LHCN-M2 (cell line): ENCODE data around the gene LRP1-AS. TPM values are rescaled to one million over a fixed set of nuclear protein-coding genes. Genes with fewer than 3 reads are reported as not detected.

Source experiments
- DNase-seq: peaks from one replicate; pipeline ENCODE4 v3.0.0-alpha.2; 2012; ENCODE audit warnings: low read depth
- total RNA-seq: library from RNA; depleted of rRNA; stranded (reverse); fragments of >200 nt; gene quantifications from 2 replicates; pipeline ENCODE4 v1.2.3, GENCODE V29; 2014

Gene LRP1-AS
- total RNA-seq, 1 experiment from 2014 or later = not detected

- no peak for DNase-seq
Observed at GRCh38 chr12:57160741-57161140, 13.3 kb upstream of the LRP1-AS start.

DNA sequence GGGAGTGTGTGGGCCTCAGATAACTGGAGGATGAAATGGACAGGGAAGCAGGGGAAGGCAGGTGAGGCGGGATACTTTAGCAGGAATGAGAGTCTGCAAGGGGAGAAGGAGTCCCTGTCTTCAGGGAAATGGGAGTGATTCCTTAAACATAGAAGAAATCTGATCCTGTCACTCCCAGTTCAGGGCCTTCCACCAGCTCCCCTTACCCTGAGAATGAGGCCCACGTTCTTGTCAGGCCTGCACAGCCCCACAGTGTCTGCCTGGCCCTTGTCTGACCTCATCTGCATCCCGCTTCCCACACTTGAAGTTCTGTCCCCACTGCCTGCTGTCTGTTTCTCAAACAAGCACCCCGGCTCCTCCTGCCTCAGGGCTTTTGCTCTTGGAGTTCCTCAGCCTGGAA is 12.6 kb upstream of the LRP1-AS start:
- no peak for DNase-seq

- DNase-seq = no peak
Observed at GRCh38 chr12:57159311-57159710, 11.9 kb upstream of the LRP1-AS start.

DNA sequence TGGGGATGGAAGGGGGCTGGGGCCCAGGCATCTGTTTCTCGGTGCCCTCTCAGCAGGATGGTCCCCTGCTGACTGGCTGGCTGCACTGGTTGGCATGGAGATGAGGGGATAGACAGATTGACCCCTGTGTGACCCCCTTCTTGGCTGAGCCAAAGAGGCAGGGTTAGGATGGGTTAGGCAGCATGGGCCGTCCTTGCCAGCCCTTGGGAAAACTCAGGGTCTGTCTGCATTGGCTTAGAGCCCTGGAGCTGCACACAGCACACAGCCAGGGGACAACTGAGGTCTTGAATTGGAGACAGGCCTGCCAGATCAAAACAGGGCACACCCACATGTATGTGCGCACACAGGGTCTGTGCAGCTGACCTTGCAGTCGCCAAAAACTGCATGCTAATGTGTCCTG is 11.2 kb upstream of the LRP1-AS start:
- DNase-seq = no peak

DNA sequence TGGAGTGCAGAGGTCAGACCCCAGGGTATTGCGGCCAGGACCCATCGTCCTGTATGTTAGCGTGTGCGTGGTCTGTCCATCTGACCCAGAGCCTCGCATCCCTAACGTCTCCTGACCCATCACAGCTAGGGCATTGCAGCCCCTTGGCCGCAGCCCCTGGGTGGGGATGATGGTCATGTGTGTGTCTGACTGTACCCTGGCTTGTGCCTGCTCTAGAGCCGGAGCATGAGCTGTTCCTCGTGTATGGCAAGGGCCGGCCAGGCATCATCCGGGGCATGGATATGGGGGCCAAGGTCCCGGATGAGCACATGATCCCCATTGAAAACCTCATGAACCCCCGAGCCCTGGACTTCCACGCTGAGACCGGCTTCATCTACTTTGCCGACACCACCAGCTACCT is 10.8 kb upstream of the LRP1-AS start:
- DNase-seq = no peak

GRCh38 chr12:57157588-57158173 is 10.3 kb upstream of the LRP1-AS start:
- DNase-seq = no peak

DNA sequence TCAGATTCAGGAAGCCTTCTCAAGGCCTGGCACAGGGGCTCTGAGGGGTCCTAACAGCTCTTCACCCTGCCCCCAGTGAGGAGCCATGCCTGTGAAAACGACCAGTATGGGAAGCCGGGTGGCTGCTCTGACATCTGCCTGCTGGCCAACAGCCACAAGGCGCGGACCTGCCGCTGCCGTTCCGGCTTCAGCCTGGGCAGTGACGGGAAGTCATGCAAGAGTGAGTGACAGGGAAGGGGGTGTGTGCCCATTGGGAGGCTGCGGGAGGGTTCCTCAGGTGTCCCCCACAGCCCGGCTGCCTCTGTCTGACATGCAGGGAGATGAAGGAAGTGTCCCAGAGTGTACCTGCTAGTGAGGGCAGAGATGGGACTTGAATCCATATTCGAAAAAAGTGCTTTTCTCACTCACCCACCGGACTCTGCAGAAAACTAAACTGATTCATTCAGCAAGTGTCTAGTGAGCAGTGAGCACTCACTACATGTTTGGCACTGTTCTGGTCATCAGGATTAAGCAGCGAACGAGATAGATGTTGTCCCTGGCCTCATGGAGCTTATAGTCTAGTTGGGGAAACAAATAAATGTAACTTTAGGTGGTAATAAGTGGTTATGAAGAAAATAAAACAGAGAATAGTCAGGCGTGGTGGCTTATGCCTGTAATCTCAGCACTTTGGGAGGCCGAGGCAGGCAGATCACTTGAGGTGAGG is 9.4 kb upstream of the LRP1-AS start:
- no peak for DNase-seq

GRCh38 chr12:57154804-57155434 is 7.5 kb upstream of the LRP1-AS start:
- no peak for DNase-seq

DNA sequence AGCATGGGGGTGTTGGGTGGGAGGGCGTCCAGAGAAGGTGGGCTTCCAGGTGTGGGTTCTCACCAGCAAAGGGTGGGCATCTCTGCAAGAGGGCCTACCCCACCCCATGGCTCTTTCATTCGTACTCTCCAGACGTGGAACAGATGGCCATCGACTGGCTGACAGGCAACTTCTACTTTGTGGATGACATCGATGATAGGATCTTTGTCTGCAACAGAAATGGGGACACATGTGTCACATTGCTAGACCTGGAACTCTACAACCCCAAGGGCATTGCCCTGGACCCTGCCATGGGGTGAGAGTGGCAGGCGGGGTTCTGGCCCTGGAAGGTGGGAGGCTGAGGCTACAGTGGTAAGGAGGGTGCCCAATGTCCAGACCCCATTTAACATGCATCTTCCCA is 6.7 kb upstream of the LRP1-AS start:
- no peak for DNase-seq

GRCh38 chr12:57153415-57153997 is 6.1 kb upstream of the LRP1-AS start:
- no peak for DNase-seq

GRCh38 chr12:57152639-57153038 is 5.2 kb upstream of the LRP1-AS start:
- DNase-seq = no peak

- DNase-seq = peak; percentile 81
Observed at GRCh38 chr12:57151741-57152630, 4.6 kb upstream of the LRP1-AS start.

DNA sequence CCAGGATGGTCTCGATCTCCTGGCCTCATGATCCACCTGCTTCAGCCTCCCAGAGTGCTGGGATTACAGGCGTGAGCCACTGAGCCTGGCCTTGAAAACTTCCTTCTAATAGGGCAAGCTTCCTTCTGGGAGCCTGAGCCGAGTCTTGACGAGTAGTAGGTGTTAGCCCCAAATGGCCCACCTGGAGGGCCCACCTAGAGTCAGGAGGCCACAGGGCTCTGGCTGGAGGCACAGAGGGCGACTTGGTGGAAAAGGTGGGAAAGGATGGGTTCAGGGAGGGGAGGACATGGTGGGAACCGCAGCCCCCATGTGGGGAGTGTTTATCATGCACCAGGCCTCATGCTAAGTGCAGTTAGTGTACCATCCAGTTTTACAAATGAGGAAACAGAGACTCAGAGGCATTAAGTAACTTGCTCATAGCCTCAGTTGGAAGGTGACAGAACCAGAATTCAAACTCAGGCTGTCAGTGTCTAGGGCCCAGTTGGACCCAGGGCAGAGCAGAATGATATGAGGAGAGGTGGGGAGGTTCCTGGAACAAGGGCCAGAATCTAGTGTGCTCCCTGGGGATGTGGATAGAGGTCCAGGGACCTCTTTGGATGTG is 3.1 kb upstream of the LRP1-AS start:
- no peak for DNase-seq

DNA sequence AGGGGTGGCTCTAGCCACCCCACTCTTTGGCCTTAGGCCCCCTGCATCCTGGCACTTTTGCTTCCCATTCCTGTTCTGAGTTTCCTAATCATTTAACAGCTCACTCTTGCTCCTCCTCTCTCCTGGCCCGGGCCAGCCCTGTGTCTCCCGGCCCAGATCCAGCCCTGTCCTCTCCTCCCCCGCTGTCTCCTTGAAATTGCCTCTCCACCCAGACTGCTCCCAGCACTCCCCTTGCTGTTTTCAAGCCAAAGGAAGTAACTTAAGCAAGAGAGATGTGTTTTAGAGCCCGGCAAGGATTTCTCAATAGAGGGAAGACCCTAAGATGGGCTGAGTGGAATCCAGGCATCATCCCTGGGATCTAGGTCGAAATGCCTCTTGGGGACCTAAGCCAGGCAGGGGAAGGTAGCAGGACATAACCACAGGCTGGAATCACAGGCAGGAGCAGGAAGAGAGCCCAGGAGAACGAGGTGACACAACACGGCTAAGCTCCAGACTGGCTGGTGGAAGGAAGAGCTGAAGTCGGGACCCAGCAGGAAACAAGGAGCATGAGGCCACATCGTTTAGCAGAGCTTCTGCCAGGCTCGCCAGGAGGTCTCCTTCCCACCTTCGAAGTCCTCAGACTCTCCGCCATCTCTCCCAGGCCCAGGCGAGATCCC is 2.0 kb upstream of the LRP1-AS start:
- no peak for DNase-seq

DNA sequence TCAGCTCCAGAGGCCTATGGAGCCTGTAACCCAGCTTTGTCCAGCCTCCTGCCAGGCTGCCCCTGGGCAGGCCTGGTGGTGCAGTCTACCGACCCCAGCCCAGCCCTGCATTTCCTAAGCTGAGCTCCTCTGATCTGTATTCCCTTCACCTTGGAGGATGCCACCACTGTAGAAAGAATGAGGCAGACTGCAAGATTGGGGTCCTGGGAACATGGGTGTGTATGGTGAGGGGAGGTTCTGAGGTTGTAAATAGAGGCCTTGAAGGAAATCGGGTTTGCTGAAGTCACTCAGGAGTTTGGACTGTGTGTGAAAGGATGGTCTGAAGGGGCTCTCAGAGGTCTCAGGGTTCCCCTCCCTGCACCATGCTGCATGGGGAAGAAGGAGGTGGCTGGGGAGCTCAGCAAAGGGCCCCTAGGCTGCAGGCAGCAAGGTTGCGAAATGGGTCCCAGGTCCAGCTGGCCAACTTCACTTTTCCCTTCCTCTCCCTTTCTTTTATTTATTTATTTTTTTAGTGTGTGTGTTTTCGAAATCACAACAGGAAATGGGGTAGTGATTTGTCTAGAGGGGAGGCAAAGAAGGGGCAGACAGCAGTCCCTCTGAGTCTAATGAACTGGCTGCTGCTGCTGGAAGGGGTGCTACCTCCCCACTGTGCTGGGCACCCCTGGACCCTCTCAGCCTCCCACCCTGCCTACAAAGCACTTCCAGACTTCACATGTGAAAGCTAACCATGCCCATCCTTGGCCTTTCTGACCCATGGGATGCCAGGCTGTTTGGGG is 1.2 kb upstream of the LRP1-AS start:
- peak; percentile 73 for DNase-seq

DNA sequence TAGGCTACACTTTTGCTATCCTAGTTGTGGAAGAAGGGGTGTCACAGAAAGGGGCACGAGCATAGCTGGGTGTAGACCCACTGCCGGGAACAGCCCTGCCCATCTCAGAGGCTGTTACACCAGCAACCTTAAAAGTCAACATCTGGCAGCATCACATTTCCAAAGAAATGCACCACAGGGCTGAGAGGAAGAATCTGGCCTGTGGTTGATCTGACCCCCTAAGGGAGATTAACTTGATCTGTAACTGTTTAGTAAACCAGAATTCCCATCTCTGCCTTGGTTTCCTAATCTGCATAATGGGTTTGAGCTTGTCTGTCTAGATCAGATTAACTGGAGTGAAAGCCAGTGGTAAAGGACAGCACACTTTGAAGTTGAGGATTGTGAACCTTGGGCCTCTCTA is 1.3 kb downstream of the LRP1-AS start:
- no peak for DNase-seq

- DNase-seq = no peak
Observed at GRCh38 chr12:57145460-57146059, 1.9 kb downstream of the LRP1-AS start.

DNA sequence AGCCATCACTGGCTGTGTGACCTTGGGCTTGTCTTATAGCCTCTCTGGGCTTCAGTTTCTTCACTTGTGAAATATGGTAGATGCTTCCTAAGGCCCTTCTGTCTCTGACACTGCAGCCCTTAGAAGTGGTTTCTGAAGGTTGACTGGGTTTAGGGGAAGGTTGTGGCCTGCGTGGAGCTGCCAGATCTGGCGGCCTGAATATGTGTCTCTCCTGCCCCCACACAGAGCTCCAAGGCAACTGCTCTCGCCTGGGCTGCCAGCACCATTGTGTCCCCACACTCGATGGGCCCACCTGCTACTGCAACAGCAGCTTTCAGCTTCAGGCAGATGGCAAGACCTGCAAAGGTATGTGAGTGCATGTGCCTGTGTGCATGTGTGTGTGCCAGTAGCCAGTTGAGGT is 4.0 kb downstream of the LRP1-AS start:
- no peak for DNase-seq

DNA sequence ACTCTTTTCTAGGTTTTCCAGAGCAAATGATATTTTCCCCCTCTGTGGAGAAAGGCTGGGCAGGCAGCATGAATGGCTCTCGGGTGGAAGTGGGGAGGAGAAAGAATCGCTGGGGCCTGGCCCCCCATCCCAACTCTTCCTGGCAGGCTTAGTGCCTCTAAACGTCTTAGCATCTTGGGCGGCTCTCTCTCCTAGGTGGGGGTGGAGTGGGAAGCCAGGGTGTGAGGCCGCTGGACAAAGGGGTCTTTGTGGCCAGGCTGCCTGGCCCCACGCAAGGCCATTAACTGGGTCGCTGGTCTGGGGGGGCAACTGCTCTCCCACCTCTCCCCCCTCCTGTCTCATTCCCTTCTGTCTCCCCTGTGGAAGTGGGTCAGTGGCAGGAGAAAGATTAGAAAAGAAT is 4.7 kb downstream of the LRP1-AS start:
- no peak for DNase-seq

DNA sequence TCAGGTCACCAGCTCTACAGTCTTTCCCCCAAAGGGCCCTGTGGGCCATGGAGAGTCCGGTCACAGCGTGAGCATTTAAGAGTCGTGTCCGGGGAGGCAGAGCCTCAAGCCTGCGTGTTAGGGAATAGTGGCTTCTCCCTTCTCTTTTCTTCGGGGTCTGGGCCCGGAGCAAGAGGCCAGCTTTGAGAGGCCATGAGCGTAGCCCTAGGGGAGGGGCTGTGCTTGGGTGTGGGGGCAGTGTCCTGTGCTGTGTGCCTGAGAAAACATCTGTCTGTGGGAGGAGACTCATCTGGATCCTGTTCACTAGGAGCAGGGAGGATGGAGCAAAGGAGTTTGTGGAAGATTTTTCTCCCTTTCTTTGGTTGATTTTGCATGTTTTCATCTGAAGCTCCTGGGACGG is 5.3 kb downstream of the LRP1-AS start:
- DNase-seq = no peak
